ENCODE data around the gene SNAI3. TPM values are rescaled to one million over a fixed set of nuclear protein-coding genes. Genes with fewer than 3 reads are reported as not detected.
A peak's percentile ranks its signal among the peaks of the same experiment; 100 is the strongest.

SNAI3 gene
- total and polyA plus RNA-seq, 2 donors (not counting 1 experiment from before 2014, with no cell fraction given) = 6.5 to 8.8 TPM

DNA sequence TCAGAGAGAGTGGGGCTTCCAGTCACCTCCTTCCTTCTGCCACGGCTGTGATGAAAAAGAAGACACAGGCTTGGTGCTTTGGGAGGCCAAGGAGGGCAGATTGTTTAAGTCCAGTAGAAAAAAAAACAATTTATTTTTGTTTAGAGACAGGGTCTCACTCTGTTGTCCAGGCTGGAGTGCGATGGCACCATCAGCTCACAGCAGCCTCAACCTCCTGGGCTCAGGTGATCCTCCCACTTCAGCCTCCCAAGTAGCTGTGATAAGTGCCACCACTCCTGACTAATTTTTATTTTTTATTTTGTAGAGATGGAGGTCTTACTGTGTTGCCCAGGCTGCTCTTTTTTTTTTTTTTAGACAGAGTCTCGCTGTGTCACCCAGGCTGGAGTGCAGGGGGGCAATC is 20.7 kb downstream of the SNAI3 start:
- H3K27ac ChIP-seq (ENCODE audit: low read length in 2 of 2) = no peak overlapping the region
- ChIA-PET CTCF (interaction anchor here (1.2 to 3.0 kb wide), 5 partner anchors 9 to 72 kb away, joined by 3 to 13 read pairs (median 4); no protein-coding TSS in a partner anchor), POLR2A (interaction anchor here (0.6 kb wide), 1 partner anchor 134 kb away, joined by 3 read pairs; no protein-coding TSS in a partner anchor)
- H3K9me3 ChIP-seq (ENCODE audit: control extremely low read depth in 1 of 3, control insufficient read depth in 2 of 3, insufficient read depth in 1 of 3, low read length in 2 of 3) = no peaks in the 10 kb centered on the region
- no peaks in the 10 kb centered on the region for H4K20me1 ChIP-seq (ENCODE audit: control insufficient read depth, insufficient read depth, low read length, poor library complexity, severe bottlenecking)
- no peak overlapping the region for H3K4me3 ChIP-seq (ENCODE audit: control extremely low read depth in 1 of 5, extremely low read depth in 1 of 5, insufficient read depth in 1 of 5, low read depth in 2 of 5, low read length in 4 of 5)
- TF ChIP-seq CTCF (IDR thresholded peaks at IDR 0.05) = no peak
- TF ChIP-seq EZH2 (IDR thresholded peaks at IDR 0.05; ENCODE audit: borderline replicate concordance, insufficient read depth, low read depth, low read length, poor library complexity, severe bottlenecking) = no peak
- no CpG with 5 or more reads among the region's 3 CpGs for WGBS (ENCODE audit: insufficient coverage)
- H3K79me2 ChIP-seq (ENCODE audit: control insufficient read depth, insufficient read depth, low read length) = peaks cover 24% of the 10 kb centered on the region
- DNase-seq (no peak), ATAC-seq (ENCODE audit: low read depth) (no peak)
- intact Hi-C loops (cut with micrococcal nuclease) = no loop called here
- H3K4me2 ChIP-seq (replicated peaks; ENCODE audit: low read depth, low read length, poor library complexity, severe bottlenecking) = no peak overlapping the region
- no peak overlapping the region for H3K9ac ChIP-seq (ENCODE audit: low read length)
- peaks cover 28% of the 10 kb centered on the region for H3K4me1 Mint-ChIP-seq
- H3K27ac Mint-ChIP-seq = peak overlapping the region; percentile 61
- no peak overlapping the region for H3K4me3 Mint-ChIP-seq
- peaks cover 18 to 29% of the 10 kb centered on the region in 2 donors for H3K4me1 ChIP-seq (ENCODE audit: control insufficient read depth in 2 of 2, insufficient read depth in 2 of 2, low read length in 2 of 2)
- H3K27me3 Mint-ChIP-seq = no peaks in the 10 kb centered on the region
- no peaks in the 10 kb centered on the region for H3K9me3 Mint-ChIP-seq (ENCODE audit: insufficient read depth)
- no peak overlapping the region for H2AFZ ChIP-seq (ENCODE audit: insufficient read depth, low read depth, low read length, poor library complexity, severe bottlenecking)
- no peaks in the 10 kb centered on the region for H3K36me3 ChIP-seq (replicated peaks in 1 of 2; ENCODE audit: control extremely low read depth in 1 of 2, control insufficient read depth in 1 of 2, extremely low read depth in 1 of 2, insufficient read depth in 2 of 2, low read length in 1 of 2)
- no peaks in the 10 kb centered on the region for H3K27me3 ChIP-seq (replicated peaks in 1 of 4; ENCODE audit: control extremely low read depth in 1 of 4, control insufficient read depth in 3 of 4, insufficient read depth in 4 of 4, low read length in 3 of 4)

DNA sequence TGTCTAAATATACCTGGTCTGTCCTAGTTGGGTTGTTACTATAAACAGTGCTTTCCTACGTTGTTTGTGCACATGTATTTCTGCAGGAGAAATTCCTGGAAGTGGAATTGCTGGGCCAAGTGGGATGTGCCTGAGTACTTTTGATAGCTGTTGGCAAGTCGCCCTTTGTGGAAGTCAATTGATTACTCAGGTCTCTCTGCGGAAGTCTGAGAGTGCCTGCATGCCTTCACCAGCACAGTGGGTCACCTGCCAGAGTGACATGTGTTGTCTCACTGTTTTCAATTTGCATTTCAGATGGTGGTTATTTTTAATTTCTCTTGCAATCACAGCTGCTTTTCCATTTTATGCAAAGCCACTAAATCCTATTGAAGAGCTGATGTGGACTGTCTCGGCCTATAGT is 21.2 kb downstream of the SNAI3 start:
- no peaks in the 10 kb centered on the region for H3K9me3 Mint-ChIP-seq (ENCODE audit: insufficient read depth)
- H3K27ac Mint-ChIP-seq = peak overlapping the region; percentile 61
- H3K4me1 Mint-ChIP-seq = peaks cover 29% of the 10 kb centered on the region
- POLR2A ChIA-PET = interaction anchor here (0.6 kb wide), 1 partner anchor 134 kb away, joined by 3 read pairs; no protein-coding TSS in a partner anchor
- intact Hi-C loops (cut with micrococcal nuclease) = no loop called here
- no peak for TF ChIP-seq CTCF (IDR thresholded peaks at IDR 0.05)
- no peak for TF ChIP-seq EZH2 (IDR thresholded peaks at IDR 0.05; ENCODE audit: borderline replicate concordance, insufficient read depth, low read depth, low read length, poor library complexity, severe bottlenecking)
- H3K36me3 ChIP-seq (replicated peaks in 1 of 2; ENCODE audit: control extremely low read depth in 1 of 2, control insufficient read depth in 1 of 2, extremely low read depth in 1 of 2, insufficient read depth in 2 of 2, low read length in 1 of 2) = peaks cover 0 to under 1% of the 10 kb centered on the region in 2 experiments
- H3K9ac ChIP-seq (ENCODE audit: low read length) = no peak overlapping the region
- no peak overlapping the region for H3K4me3 ChIP-seq (ENCODE audit: control extremely low read depth in 1 of 5, extremely low read depth in 1 of 5, insufficient read depth in 1 of 5, low read depth in 2 of 5, low read length in 4 of 5)
- DNase-seq (no peak), ATAC-seq (ENCODE audit: low read depth) (no peak)
- no peaks in the 10 kb centered on the region for H3K27me3 Mint-ChIP-seq
- WGBS (ENCODE audit: insufficient coverage) = 82% methylated on average over 4 of the region's 4 CpGs
- H3K4me1 ChIP-seq (ENCODE audit: control insufficient read depth in 2 of 2, insufficient read depth in 2 of 2, low read length in 2 of 2) = peaks cover 18 to 30% of the 10 kb centered on the region in 2 donors
- H3K27me3 ChIP-seq (replicated peaks in 1 of 4; ENCODE audit: control extremely low read depth in 1 of 4, control insufficient read depth in 3 of 4, insufficient read depth in 4 of 4, low read length in 3 of 4) = no peaks in the 10 kb centered on the region
- CTCF ChIA-PET = interaction anchor here (1.0 to 3.0 kb wide), 7 partner anchors 9 to 72 kb away, joined by 3 to 13 read pairs (median 4); partner anchors contain the start of gene IL17C
- H2AFZ ChIP-seq (ENCODE audit: insufficient read depth, low read depth, low read length, poor library complexity, severe bottlenecking) = no peak overlapping the region
- H3K9me3 ChIP-seq (ENCODE audit: control extremely low read depth in 1 of 3, control insufficient read depth in 2 of 3, insufficient read depth in 1 of 3, low read length in 2 of 3) = no peaks in the 10 kb centered on the region
- no peak overlapping the region for H3K4me2 ChIP-seq (replicated peaks; ENCODE audit: low read depth, low read length, poor library complexity, severe bottlenecking)
- peaks cover 27% of the 10 kb centered on the region for H3K79me2 ChIP-seq (ENCODE audit: control insufficient read depth, insufficient read depth, low read length)
- peak overlapping the region; percentile 80 for H3K4me3 Mint-ChIP-seq
- H3K27ac ChIP-seq (ENCODE audit: low read length in 2 of 2) = no peak overlapping the region
- no peaks in the 10 kb centered on the region for H4K20me1 ChIP-seq (ENCODE audit: control insufficient read depth, insufficient read depth, low read length, poor library complexity, severe bottlenecking)

All from B cell (primary cell).